HepG2 (cell line): ENCODE results near the gene KIAA0319L.

Experiments
- ARID2 ChIP-seq: sonication (generic); formaldehyde crosslinking; IDR thresholded peaks from 2 replicates; pipeline ENCODE4 v1.8.1; 2022; ENCODE audit warnings: mild to moderate bottlenecking, missing genetic modification reagents, borderline replicate concordance
- BRCA1 ChIP-seq: sonication (generic); formaldehyde crosslinking; IDR thresholded peaks from 2 replicates; pipeline ENCODE4 v1.4.0; 2020; ENCODE audit warnings: missing genetic modification reagents
- GATAD2A ChIP-seq: IDR thresholded peaks from 2 replicates; pipeline ENCODE4 v1.6.1; 2016
- RBFOX2 ChIP-seq: fragments of 200-400 bp; formaldehyde crosslinking; IDR thresholded peaks from 2 replicates; pipeline ENCODE4 v1.6.1; 2017; ENCODE audit warnings: low read depth, mild to moderate bottlenecking, low read length
- RXRA ChIP-seq: sonication (generic); formaldehyde crosslinking; IDR thresholded peaks from 2 replicates; pipeline ENCODE4 v1.5.1; 2020; ENCODE audit warnings: missing genetic modification reagents

GRCh38 chr1:35437200-35437599 lies 120.0 kb downstream of the KIAA0319L start:
- no peak for TF ChIP-seq RXRA
- no peak for TF ChIP-seq RBFOX2
- TF ChIP-seq BRCA1 (CRISPR knock-in tag): no peak
- no peak for TF ChIP-seq ARID2 (CRISPR knock-in tag)
- TF ChIP-seq GATAD2A (CRISPR knock-in tag): no peak
